ENCODE results near the gene KTN1. TPM values are rescaled to one million over a fixed set of nuclear protein-coding genes. Genes with fewer than 3 reads are reported as not detected.

The KTN1 gene
- total RNA-seq, 1 donor from 2014 or later, result 179 TPM

GRCh38 chr14:55665067-55665675 lies 85.2 kb downstream of the KTN1 start:
- no peaks in the 10 kb centered on the region for H3K27me3 ChIP-seq
- H3K9me3 ChIP-seq, result no peaks in the 10 kb centered on the region
- intact Hi-C loops (cut with DNase I), result no loop called here
- no peaks in the 10 kb centered on the region for H3K4me1 ChIP-seq
- DNase-seq (no peak), ATAC-seq (no peak)
- TF ChIP-seq, protein P1, sequence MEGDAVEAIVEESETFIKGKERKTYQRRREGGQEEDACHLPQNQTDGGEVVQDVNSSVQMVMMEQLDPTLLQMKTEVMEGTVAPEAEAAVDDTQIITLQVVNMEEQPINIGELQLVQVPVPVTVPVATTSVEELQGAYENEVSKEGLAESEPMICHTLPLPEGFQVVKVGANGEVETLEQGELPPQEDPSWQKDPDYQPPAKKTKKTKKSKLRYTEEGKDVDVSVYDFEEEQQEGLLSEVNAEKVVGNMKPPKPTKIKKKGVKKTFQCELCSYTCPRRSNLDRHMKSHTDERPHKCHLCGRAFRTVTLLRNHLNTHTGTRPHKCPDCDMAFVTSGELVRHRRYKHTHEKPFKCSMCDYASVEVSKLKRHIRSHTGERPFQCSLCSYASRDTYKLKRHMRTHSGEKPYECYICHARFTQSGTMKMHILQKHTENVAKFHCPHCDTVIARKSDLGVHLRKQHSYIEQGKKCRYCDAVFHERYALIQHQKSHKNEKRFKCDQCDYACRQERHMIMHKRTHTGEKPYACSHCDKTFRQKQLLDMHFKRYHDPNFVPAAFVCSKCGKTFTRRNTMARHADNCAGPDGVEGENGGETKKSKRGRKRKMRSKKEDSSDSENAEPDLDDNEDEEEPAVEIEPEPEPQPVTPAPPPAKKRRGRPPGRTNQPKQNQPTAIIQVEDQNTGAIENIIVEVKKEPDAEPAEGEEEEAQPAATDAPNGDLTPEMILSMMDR (IDR thresholded peaks at IDR 0.05), result no peak
- no peak overlapping the region for H3K27ac ChIP-seq
- H3K4me3 ChIP-seq, result no peak overlapping the region
- peaks cover 48% of the 10 kb centered on the region for H3K36me3 ChIP-seq

DNA sequence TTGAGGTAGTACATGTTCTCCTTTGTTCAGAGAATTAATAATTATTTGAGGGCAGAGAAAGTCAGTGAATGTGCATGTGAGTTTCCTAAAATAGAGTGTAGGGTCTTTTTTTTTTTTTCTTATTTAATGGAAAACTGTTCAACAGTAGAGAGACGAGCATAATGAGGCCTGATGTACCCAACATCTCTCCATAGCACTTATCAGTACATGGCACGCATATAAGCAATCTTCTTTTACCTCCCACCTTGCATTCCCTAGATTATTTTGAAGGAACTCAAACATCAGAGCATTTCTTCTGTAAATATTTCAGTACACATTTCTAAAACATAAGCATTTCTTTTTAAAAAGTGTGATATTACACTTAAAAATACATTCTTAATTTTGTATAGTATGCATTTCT lies 87.8 kb downstream of the KTN1 start:
- Histone ChIP-seq H3K4me1 (no peaks in the 10 kb centered on the region), H3K27ac (no peak overlapping the region), H3K27me3 (no peaks in the 10 kb centered on the region), H3K4me3 (no peak overlapping the region), H3K36me3 (peaks cover 56% of the 10 kb centered on the region), H3K9me3 (no peaks in the 10 kb centered on the region)
- intact Hi-C loops (cut with DNase I), result no loop called here
- DNase-seq (no peak), ATAC-seq (no peak)
- TF ChIP-seq, protein P1 (IDR thresholded peaks at IDR 0.05), result no peak

DNA sequence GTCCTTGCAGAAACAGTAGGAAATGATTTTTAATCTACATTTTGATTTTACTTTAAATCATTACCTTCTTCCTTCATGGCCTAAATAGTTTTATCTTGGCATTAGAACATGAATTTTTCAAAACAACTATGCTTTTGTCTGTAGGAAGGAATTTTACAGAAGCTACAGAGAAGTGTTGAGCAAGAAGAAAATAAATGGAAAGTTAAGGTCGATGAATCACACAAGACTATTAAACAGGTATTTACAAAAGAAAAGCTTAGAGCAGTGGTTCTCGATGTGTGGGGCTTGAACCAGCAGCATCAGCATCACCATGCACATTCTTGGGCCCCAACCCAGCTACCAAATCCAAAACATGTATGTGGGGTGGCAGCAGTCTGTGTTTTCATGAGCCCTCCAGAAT lies 91.6 kb downstream of the KTN1 start:
- DNase-seq (no peak), ATAC-seq (no peak)
- intact Hi-C loops (cut with DNase I), result no loop called here
- no peaks in the 10 kb centered on the region for H3K9me3 ChIP-seq
- H3K4me1 ChIP-seq, result no peaks in the 10 kb centered on the region
- TF ChIP-seq, protein P1 (IDR thresholded peaks at IDR 0.05), result no peak
- no peak overlapping the region for H3K27ac ChIP-seq
- H3K4me3 ChIP-seq, result no peak overlapping the region
- H3K36me3 ChIP-seq, result peaks cover 73% of the 10 kb centered on the region
- no peaks in the 10 kb centered on the region for H3K27me3 ChIP-seq

GRCh38 chr14:55673048-55673447 lies 93.0 kb downstream of the KTN1 start:
- Histone ChIP-seq H3K4me3 (no peak overlapping the region), H3K36me3 (peaks cover 80% of the 10 kb centered on the region), H3K27me3 (no peaks in the 10 kb centered on the region), H3K9me3 (no peaks in the 10 kb centered on the region), H3K4me1 (no peaks in the 10 kb centered on the region), H3K27ac (no peak overlapping the region)
- ATAC-seq, result no peak
- intact Hi-C loops (cut with DNase I), result no loop called here
- no peak for DNase-seq
- TF ChIP-seq, protein P1 (IDR thresholded peaks at IDR 0.05), result no peak

DNA sequence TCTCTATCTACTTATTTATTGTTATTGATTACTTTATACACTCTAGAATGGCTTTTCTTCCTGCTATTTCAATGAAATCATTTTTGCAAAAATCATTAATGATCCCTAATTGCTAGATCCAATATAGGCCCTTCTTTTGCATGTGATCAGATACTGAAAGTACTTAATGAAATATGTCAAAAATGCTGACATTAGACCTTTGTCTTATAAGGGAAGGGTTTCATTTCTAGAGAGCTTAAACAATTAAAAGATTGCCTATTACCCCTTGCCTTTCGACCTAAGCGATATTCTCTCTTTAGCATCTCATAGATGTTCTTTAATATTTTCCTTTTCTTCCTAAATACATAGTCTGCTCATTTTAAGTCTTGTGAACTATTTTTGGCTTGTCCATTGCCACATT lies 101.1 kb downstream of the KTN1 start:
- intact Hi-C loops (cut with DNase I), result no loop called here
- no peaks in the 10 kb centered on the region for H3K9me3 ChIP-seq
- TF ChIP-seq, protein P1 (IDR thresholded peaks at IDR 0.05), result no peak

More for the DNA sequence above, 101.1 kb downstream of the KTN1 start:
- H3K27ac ChIP-seq, result no peak overlapping the region
- peaks cover 97% of the 10 kb centered on the region for H3K36me3 ChIP-seq
- ATAC-seq (no peak), DNase-seq (no peak)
- no peak overlapping the region for H3K4me3 ChIP-seq
- no peaks in the 10 kb centered on the region for H3K27me3 ChIP-seq
- no peaks in the 10 kb centered on the region for H3K4me1 ChIP-seq

Data from upper lobe of right lung (tissue), 1 donor.